Measurements from ENCODE around the gene HNRNPLL. TPM values are rescaled to one million over a fixed set of nuclear protein-coding genes. Genes with fewer than 3 reads are reported as not detected.
"Not testable (repeated sequence)": the region's sequence is repeated elsewhere in the genome, so short reads cannot be mapped to it uniquely, and the experiment has no call there.

HNRNPLL gene
- total and polyA plus RNA-seq, 3 donors from 2014 or later, result 82.0 to 107 (median 85.1) TPM

DNA sequence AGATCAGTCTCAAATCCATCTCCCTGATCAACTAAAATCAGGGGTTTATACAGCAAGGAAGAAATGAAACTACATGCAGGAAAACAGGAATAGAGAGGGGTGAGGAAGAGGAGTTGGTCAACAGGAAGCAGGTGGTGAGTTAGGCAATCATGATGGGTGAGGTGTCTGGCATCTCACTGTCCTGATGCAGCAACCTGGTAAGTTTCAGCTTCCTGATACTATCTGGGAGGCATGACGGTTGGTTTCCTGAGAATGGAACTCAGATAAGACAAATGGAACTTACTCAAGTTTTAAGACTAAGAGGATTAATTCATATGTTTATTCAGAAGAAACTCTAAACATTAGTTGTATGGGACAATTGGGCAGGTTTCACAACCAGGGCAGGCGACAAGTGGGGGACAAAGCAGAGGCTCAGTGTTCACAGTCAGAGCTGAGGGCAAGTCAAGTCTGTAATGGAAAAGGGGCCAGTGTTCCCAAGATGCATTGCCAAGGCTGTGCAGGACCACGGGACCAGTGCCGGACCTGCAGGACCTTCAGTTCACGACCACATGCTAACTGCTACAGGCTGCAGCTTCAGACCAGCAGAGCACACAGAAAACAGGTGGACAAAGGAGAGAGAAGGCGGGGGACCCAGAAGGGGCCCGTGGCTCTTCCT, 45.5 kb upstream of the HNRNPLL start:
- Histone ChIP-seq H3K9me3 (no peaks in the 10 kb centered on the region), H3K27ac (no peak overlapping the region), H3K4me3 (no peak overlapping the region), H3K4me1 (no peaks in the 10 kb centered on the region), H3K27me3 (no peaks in the 10 kb centered on the region), H3K36me3 (ENCODE audit: low read depth, missing control alignments) (no peaks in the 10 kb centered on the region)
- DNase-seq, result no peak
- intact Hi-C loops (cut with DNase I; ENCODE audit: low total_unique reads), result no loop called here
- WGBS, 2 donors, result 92% methylated on average over 7 of the region's 7 CpGs
- no peak for TF ChIP-seq CTCF (IDR thresholded peaks at IDR 0.05)
- no peak for TF ChIP-seq POLR2A (IDR thresholded peaks at IDR 0.05)

DNA sequence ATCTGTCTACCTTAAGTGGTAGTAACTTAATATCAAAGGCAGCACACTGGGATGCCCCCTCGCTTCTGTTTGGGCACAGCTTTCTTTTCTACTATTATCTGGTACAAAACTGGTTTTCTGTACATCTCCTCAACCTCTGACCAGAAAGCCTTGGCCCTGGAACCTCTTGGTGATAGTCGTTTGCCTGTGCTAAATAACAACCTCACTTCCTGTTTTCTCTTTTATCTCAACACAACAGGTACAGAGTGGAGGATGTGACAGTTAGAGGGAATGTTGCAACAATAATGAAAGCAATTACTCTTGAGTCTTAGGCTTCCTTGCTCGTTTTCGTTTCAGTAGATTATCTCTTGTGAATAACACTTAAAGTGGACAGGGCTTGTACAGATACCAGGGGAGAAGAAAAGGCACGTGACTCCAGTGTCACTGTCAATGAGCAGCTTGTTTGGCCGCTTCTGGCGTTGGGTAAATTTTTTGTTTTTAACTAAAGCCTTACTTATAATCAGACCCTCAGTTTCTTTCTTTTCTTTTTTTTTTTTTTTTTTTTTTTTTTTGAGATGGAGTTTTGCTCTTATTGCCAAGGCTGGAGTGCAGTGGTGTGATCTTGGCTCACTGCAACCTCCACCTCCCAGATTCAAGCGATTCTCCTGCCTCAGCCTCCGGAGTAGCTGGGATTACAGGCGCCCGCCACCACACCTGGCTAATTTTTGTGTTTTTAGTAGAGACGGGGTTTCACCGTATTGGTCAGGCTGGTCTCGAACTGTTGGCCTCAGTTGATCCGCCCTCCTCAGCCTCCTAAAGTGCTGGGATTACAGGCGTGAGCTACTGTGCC, 41.2 kb upstream of the HNRNPLL start:
- 75 to 77% methylated on average over 16 of the region's 16 CpGs for WGBS, 2 donors
- H3K9me3 ChIP-seq; intact Hi-C loops (cut with DNase I; ENCODE audit: low total_unique reads); H3K4me1 ChIP-seq; H3K36me3 ChIP-seq (ENCODE audit: low read depth, missing control alignments); H3K27me3 ChIP-seq; DNase-seq; H3K27ac ChIP-seq: not testable (repeated sequence)
- H3K4me3 ChIP-seq, result peak overlapping the region in 1 of 2 donors; percentile 49

DNA sequence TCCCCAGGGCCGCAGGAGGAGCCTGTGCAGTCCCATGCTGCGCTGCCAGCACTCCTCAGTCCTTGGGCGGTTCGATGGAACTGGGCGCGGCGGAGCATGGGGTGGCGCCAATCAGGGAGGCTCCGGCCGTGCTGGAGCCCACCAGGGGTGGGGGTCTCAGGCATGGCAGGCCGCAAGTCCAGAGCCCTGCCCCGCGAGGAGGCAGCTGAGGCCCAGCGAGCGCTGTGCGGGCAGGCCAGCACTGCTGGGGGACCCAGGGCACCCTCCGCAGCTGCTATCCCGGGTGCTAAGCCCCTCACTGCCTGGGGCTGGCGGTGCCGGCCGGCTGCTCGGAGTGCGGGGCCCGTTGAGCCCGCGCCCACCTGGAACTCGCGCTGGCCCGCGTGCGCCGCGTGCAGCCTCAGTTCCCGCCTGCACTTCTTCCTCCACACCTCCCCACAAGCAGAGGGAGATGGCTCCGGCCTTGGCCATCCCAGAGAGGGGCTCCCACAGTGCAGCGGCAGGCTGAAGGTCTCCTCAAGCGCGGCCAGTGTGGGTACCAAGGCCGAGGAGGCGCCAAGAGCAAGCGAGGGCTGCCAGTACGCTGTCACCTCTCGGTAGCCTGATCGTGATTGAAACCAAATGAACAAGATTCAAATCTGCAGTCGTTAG, 40.4 kb upstream of the HNRNPLL start:
- DNase-seq, result no peak
- H3K36me3 ChIP-seq (ENCODE audit: low read depth, missing control alignments), result no peaks in the 10 kb centered on the region
- H3K27ac ChIP-seq, result no peak overlapping the region
- 80 to 88% methylated on average over 20 to 45 of the region's 45 CpGs for WGBS, 2 donors
- intact Hi-C loops (cut with DNase I; ENCODE audit: low total_unique reads), result no loop called here
- H3K27me3 ChIP-seq, result no peaks in the 10 kb centered on the region
- H3K9me3 ChIP-seq, result no peaks in the 10 kb centered on the region
- peak overlapping the region; percentile 29 to 49 for H3K4me3 ChIP-seq
- H3K4me1 ChIP-seq, result no peaks in the 10 kb centered on the region
- TF ChIP-seq POLR2A (IDR thresholded peaks at IDR 0.05) (no peak), CTCF (IDR thresholded peaks at IDR 0.05) (no peak)

- H3K27me3 ChIP-seq; DNase-seq; H3K27ac ChIP-seq; H3K9me3 ChIP-seq; intact Hi-C loops (cut with DNase I; ENCODE audit: low total_unique reads); H3K36me3 ChIP-seq (ENCODE audit: low read depth, missing control alignments); H3K4me1 ChIP-seq: not testable (repeated sequence)
- WGBS, 2 donors, result 65 to 75% methylated on average over 14 of the region's 14 CpGs
- peak overlapping the region; percentile 29 to 49 for H3K4me3 ChIP-seq
These were observed 39.8 kb upstream of the HNRNPLL start for GRCh38 chr2:38642373-38643017.

GRCh38 chr2:38636069-38636468, 33.3 kb upstream of the HNRNPLL start:
- intact Hi-C loops (cut with DNase I; ENCODE audit: low total_unique reads), result no loop called here
- no peak overlapping the region for H3K4me3 ChIP-seq
- 77 to 81% methylated on average over 4 of the region's 4 CpGs for WGBS, 2 donors
- no peak for DNase-seq
- H3K4me1 ChIP-seq, result peaks cover 8% of the 10 kb centered on the region
- no peaks in the 10 kb centered on the region for H3K36me3 ChIP-seq (ENCODE audit: low read depth, missing control alignments)
- TF ChIP-seq CTCF (IDR thresholded peaks at IDR 0.05), result no peak
- no peak for TF ChIP-seq POLR2A (IDR thresholded peaks at IDR 0.05)
- H3K27me3 ChIP-seq, result no peaks in the 10 kb centered on the region
- H3K9me3 ChIP-seq, result no peaks in the 10 kb centered on the region
- no peak overlapping the region for H3K27ac ChIP-seq

Data from testis (tissue), 3 donors.